GM12878 (cell line): Measurements from ENCODE around the gene OR52E1. TPM values are rescaled to one million over a fixed set of nuclear protein-coding genes. Genes with fewer than 3 reads are reported as not detected.

Experiments used
- ATAC-seq: fragments of 200-7000 bp; cut with Tn5 transposase; 3 replicates; pipeline ENCODE4 v1.9.1; 2020; ENCODE audit warnings: mild to moderate bottlenecking, moderate library complexity
- BruUV-seq: library from RNA; stranded (reverse); fragments of 400-500 nt; replicated peaks from 2 replicates; lab custom pipeline; 2021; lab: Mats Ljungman, UMichigan
- CTCF ChIA-PET: fragments of 300-600 bp; sonication (Branson Sonifier 250); formaldehyde crosslinking; extraction: SDS; loops from one replicate; lab custom pipeline; 2021; ENCODE audit warnings: inconsistent platforms; lab: Yijun Ruan, JAX
- POLR2A ChIA-PET: fragments of 350-600 bp; formaldehyde crosslinking; extraction: SDS; loops from one replicate; lab custom pipeline; 2021; ENCODE audit warnings: inconsistent platforms; lab: Charles Lee
- RAD21 ChIA-PET: fragments of 300-600 bp; sonication (Branson Sonifier 250); formaldehyde crosslinking; loops from one replicate; lab custom pipeline; 2023; ENCODE audit warnings: antibody characterized with exemption; ENCODE audit not compliant: unreplicated experiment; lab: Charles Lee
- SMC1A ChIA-PET: fragments of 300-600 bp; sonication (Branson Sonifier 250); formaldehyde crosslinking; loops from one replicate; lab custom pipeline; 2023; ENCODE audit not compliant: unreplicated experiment, uncharacterized antibody; lab: Charles Lee
- DNase-seq: peaks from one replicate; pipeline ENCODE4 v3.0.0-alpha.2; 2011; ENCODE audit warnings: low read depth, low spot score
- FAIRE-seq: peaks from 3 replicates; lab custom pipeline; 2011; peaks lifted over from hg19 to GRCh38; lab: Jason Lieb, UNC
- H2AFZ ChIP-seq: 2 replicates; pipeline ENCODE4 v1.6.0; 2011; ENCODE audit warnings: low read depth, low read length, control low read depth; ENCODE audit not compliant: control insufficient read depth
- H3K27ac ChIP-seq: 2 replicates; pipeline ENCODE4 v1.5.1; 2011; ENCODE audit warnings: control low read depth; ENCODE audit not compliant: control insufficient read depth, insufficient read depth
- H3K27me3 ChIP-seq, 2 experiments: replicated peaks in 1 of 2; 2 replicates each; pipeline versions ENCODE4 v1.6.0 to v1.6.1; 2011; ENCODE audit warnings: low read length in 1 of 2; ENCODE audit not compliant: control insufficient read depth in 2 of 2, insufficient read depth in 2 of 2
- H3K36me3 ChIP-seq, 2 experiments: 2 replicates each; pipeline ENCODE4 v1.5.1; 2011; ENCODE audit warnings: low read length in 1 of 2; ENCODE audit not compliant: control insufficient read depth in 2 of 2, insufficient read depth in 2 of 2
- H3K4me1 ChIP-seq: 2 replicates; pipeline ENCODE4 v1.6.1; 2011; ENCODE audit warnings: mild to moderate bottlenecking, low read length, moderate library complexity, mixed read lengths; ENCODE audit not compliant: control insufficient read depth, insufficient read depth
- H3K4me2 ChIP-seq: 2 replicates; pipeline ENCODE4 v1.6.0; 2011; ENCODE audit warnings: control low read depth; ENCODE audit not compliant: control insufficient read depth, insufficient read depth
- H3K4me3 ChIP-seq: fragments of 200-600 bp; sonication (generic); 2 replicates; pipeline ENCODE4 v1.5.1; 2016
- H3K79me2 ChIP-seq: 2 replicates; pipeline ENCODE4 v1.6.0; 2011; ENCODE audit warnings: low read length; ENCODE audit not compliant: control insufficient read depth, insufficient read depth
- H3K9ac ChIP-seq: 2 replicates; pipeline ENCODE4 v1.8.0; 2011; ENCODE audit warnings: low read length, control low read depth, mixed read lengths; ENCODE audit not compliant: control insufficient read depth, insufficient read depth
- H3K9me3 ChIP-seq: replicated peaks from 3 replicates; pipeline ENCODE4 v1.5.1; 2011; ENCODE audit warnings: mild to moderate bottlenecking, low read length; ENCODE audit not compliant: control insufficient read depth, insufficient read depth
- H4K20me1 ChIP-seq: 2 replicates; pipeline ENCODE4 v1.6.0; 2011; ENCODE audit not compliant: control insufficient read depth, insufficient read depth
- CHD4 ChIP-seq: fragments of 200-600 bp; sonication (generic); IDR thresholded peaks from 2 replicates; pipeline ENCODE4 v1.6.1; 2016; ENCODE audit warnings: mild to moderate bottlenecking
- IRF4 ChIP-seq: IDR thresholded peaks from 2 replicates; pipeline ENCODE4 v1.6.1; 2011; ENCODE audit warnings: low read depth, low read length
- IRF5 ChIP-seq: fragments of 450-650 bp; IDR thresholded peaks from 2 replicates; pipeline ENCODE4 v1.6.1; 2017; ENCODE audit warnings: borderline replicate concordance
- NR2C2 ChIP-seq: IDR thresholded peaks from 2 replicates; pipeline ENCODE4 v1.6.1; 2011; ENCODE audit warnings: borderline replicate concordance, low read depth; ENCODE audit not compliant: control insufficient read depth, insufficient read length
- RAD21 ChIP-seq: IDR thresholded peaks from 2 replicates; pipeline ENCODE4 v1.6.1; 2011; ENCODE audit warnings: mild to moderate bottlenecking, low read depth, low read length, moderate library complexity; ENCODE audit not compliant: insufficient read depth
- REST ChIP-seq: IDR thresholded peaks from 2 replicates; pipeline ENCODE4 v1.6.1; 2012; ENCODE audit warnings: mild to moderate bottlenecking, low read depth, low read length
- SIX5 ChIP-seq: IDR thresholded peaks from 2 replicates; pipeline ENCODE4 v1.6.1; 2011; ENCODE audit warnings: mild to moderate bottlenecking, low read depth, low read length, moderate library complexity; ENCODE audit not compliant: severe bottlenecking
- SREBF1 ChIP-seq: IDR thresholded peaks from 2 replicates; pipeline ENCODE4 v1.6.1; 2012; ENCODE audit warnings: mild to moderate bottlenecking, low read length
- SRF ChIP-seq, 2 experiments: IDR thresholded peaks; 2 replicates each; pipeline ENCODE4 v1.6.1; 2011; ENCODE audit warnings: low read depth in 2 of 2, low read length in 2 of 2, mild to moderate bottlenecking in 1 of 2, moderate library complexity in 1 of 2
- SUPT20H ChIP-seq: IDR thresholded peaks from 2 replicates; pipeline ENCODE4 v1.6.1; 2011; ENCODE audit warnings: low read depth, mild to moderate bottlenecking, low read length, moderate library complexity, borderline replicate concordance; ENCODE audit not compliant: control insufficient read depth
- WRNIP1 ChIP-seq: IDR thresholded peaks from 2 replicates; pipeline ENCODE4 v1.6.1; 2011; ENCODE audit warnings: low read depth, low read length, improper control_type of control experiment, borderline replicate concordance
- WGBS: methylation state at CpG from one replicate; pipeline ENCODE4 v1.1.6; 2016; ENCODE audit warnings: low lambda C conversion rate; ENCODE audit not compliant: insufficient replicate concordance, insufficient coverage; ENCODE audit errors: missing lambda C conversion rate; 5-methylcytosine and 5-hydroxymethylcytosine counted together
- in situ Hi-C: fragments of 300-500 bp; cut with MboI; formaldehyde crosslinking; loops from 9 replicates; pipeline ENCODE4 v1.14.3; 2018; ENCODE audit warnings: mixed read lengths
- intact Hi-C: fragments of 100-400 bp; cut with micrococcal nuclease; formaldehyde crosslinking; loops from one replicate; pipeline ENCODE4 v1.14.2; 2022; ENCODE audit not compliant: unreplicated experiment
- polyA plus RNA-seq, 11 experiments: library from polyadenylated mRNA; depleted of rRNA in 4 of 11; unstranded in 6 of 11; stranded (reverse) in 5 of 11; fragments of >200 nt; fragmentation: Nextera tagmentation in 4 of 11; fragmentation: Illumina TruSeq in 1 of 11; extraction: Ambion mirVana in 4 of 11; extraction: Trizol in 1 of 11; gene quantifications; 1 replicate in 1 of 11; 2 replicates in 10 of 11; pipeline versions ENCODE4 v1.2.1 to v1.2.3, GENCODE V29; 2011 to 2016; ENCODE audit warnings: inconsistent platforms in 2 of 11, missing spikeins in 2 of 11, low read depth in 1 of 11
- total RNA-seq, 4 experiments: library from RNA; depleted of rRNA in 3 of 4; stranded (reverse); fragments of >200 nt in 3 of 4; fragmentation: Illumina TruSeq in 1 of 4; extraction: Trizol in 1 of 4; gene quantifications; 2 replicates each; pipeline versions ENCODE4 v1.2.1 to v1.2.3, GENCODE V29; 2013 to 2021

Gene OR52E1
- total and polyA plus RNA-seq, 10 of the 15 experiments (the other 5 are each of a cell fraction or from before 2014, with no cell fraction given): not detected

GRCh38 chr11:5059391-5059790 lies 10.0 kb upstream of the OR52E1 start, which contains the start of gene OR52E2:
OR52E2 (minus strand) TSS chr11:5059627; CDS start chr11:5059627, 0 bp downstream.
- no peak within 1 kb of the TSS for H3K27ac ChIP-seq
- no peaks in the 10 kb centered on the region for H4K20me1 ChIP-seq
- DNase-seq (no peak), ATAC-seq (no peak), FAIRE-seq (no peak)
- H3K9ac ChIP-seq: no peak within 1 kb of the TSS
- no peaks in the 10 kb centered on the region for H3K9me3 ChIP-seq
- no TSS peak for BruUV-seq
- no peak within 1 kb of the TSS for H3K4me3 ChIP-seq
- H3K36me3 ChIP-seq: no peaks in the 10 kb centered on the region
- POLR2A ChIA-PET: no interaction called here
- no peaks in the 10 kb centered on the region for H3K79me2 ChIP-seq
- H2AFZ ChIP-seq: no peak within 1 kb of the TSS
- in situ Hi-C loops (no loop called here), intact Hi-C loops (no loop called here)
- CTCF ChIA-PET: no interaction called here
- H3K4me1 ChIP-seq: no peaks in the 10 kb centered on the region
- TF ChIP-seq NR2C2 (no peak), CHD4 (no peak), IRF4 (no peak), SUPT20H (no peak), SIX5 (no peak)
- no peaks in the 10 kb centered on the region for H3K27me3 ChIP-seq
- H3K4me2 ChIP-seq: no peak within 1 kb of the TSS
- SMC1A ChIA-PET: no interaction called here
- RAD21 ChIA-PET: no interaction called here
- WGBS: 25% methylated on average over 3 of the region's 3 CpGs

GRCh38 chr11:5065027-5065426 lies 4.3 kb upstream of the OR52E1 start:
- Histone ChIP-seq H3K9ac (no peak overlapping the region), H3K36me3 (no peaks in the 10 kb centered on the region), H3K4me3 (no peak overlapping the region), H3K4me2 (no peak overlapping the region), H3K4me1 (no peaks in the 10 kb centered on the region), H4K20me1 (no peaks in the 10 kb centered on the region), H2AFZ (no peak overlapping the region), H3K27ac (no peak overlapping the region), H3K27me3 (no peaks in the 10 kb centered on the region), H3K79me2 (no peaks in the 10 kb centered on the region), H3K9me3 (no peaks in the 10 kb centered on the region)
- intact Hi-C loops (no loop called here), in situ Hi-C loops (no loop called here)
- ChIA-PET CTCF (no interaction called here), POLR2A (no interaction called here), RAD21 (no interaction called here), SMC1A (no interaction called here)
- DNase-seq: no peak
- BruUV-seq: no TSS peak
- WGBS: 4% methylated on average over 1 of the region's 1 CpG
- no peak for FAIRE-seq
- ATAC-seq: peak; percentile 41; the same call in 2 of the 3 replicates
- TF ChIP-seq REST (no peak), WRNIP1 (no peak), SREBF1 (no peak), RAD21 (no peak), IRF5 (no peak), SRF (IDR thresholded peaks at IDR 0.05; ENCODE audit: low read depth in 2 of 2, low read length in 2 of 2) (no peak)
